NCI-H2227 treated with DMSO at 0.1 percent for 48 hours (cell line): ENCODE results near the gene COL20A1.
"Not testable (repeated sequence)": the region's sequence is repeated elsewhere in the genome, so short reads cannot be mapped to it uniquely, and the experiment has no call there.

Source experiments
- DNase-seq: peaks from one replicate; lab custom pipeline; 2025; lab: John Stamatoyannopoulos, UW

Gene COL20A1

GRCh38 chr20:63377256-63377941, 84.4 kb downstream of the COL20A1 start:
- peak; percentile 16 for DNase-seq

GRCh38 chr20:63377951-63378381, 85.0 kb downstream of the COL20A1 start:
- DNase-seq = no peak

GRCh38 chr20:63378626-63379025, 85.6 kb downstream of the COL20A1 start:
- no peak for DNase-seq

GRCh38 chr20:63379296-63379695, 86.3 kb downstream of the COL20A1 start:
- no peak for DNase-seq

GRCh38 chr20:63379872-63380271, 86.9 kb downstream of the COL20A1 start:
- not testable (repeated sequence) for DNase-seq

- DNase-seq = no peak
Observed at GRCh38 chr20:63380346-63380870, 87.4 kb downstream of the COL20A1 start.

GRCh38 chr20:63381781-63382431, 88.9 kb downstream of the COL20A1 start:
- DNase-seq = peak; percentile 20

- DNase-seq = no peak
Observed at GRCh38 chr20:63382551-63383300, 89.7 kb downstream of the COL20A1 start.

- no peak for DNase-seq
Observed at GRCh38 chr20:63383556-63383955, 90.6 kb downstream of the COL20A1 start.

- no peak for DNase-seq
Observed at GRCh38 chr20:63384336-63384735, 91.3 kb downstream of the COL20A1 start.
